CD14-positive monocyte (primary cell): ENCODE results near the gene MLLT3. TPM values are rescaled to one million over a fixed set of nuclear protein-coding genes. Genes with fewer than 3 reads are reported as not detected.

ENCODE experiments used
- DNase-seq, 3 donors: peaks; one replicate each; pipeline ENCODE4 v3.0.0-alpha.2; 2011 to 2022
- H2AFZ ChIP-seq: 2 replicates; pipeline ENCODE4 v1.6.0; 2012; ENCODE audit warnings: mild to moderate bottlenecking, low read depth, low read length, inconsistent platforms; ENCODE audit not compliant: insufficient read depth, poor library complexity, severe bottlenecking
- H3K27ac ChIP-seq, 2 donors: 1 replicate in 1 of 2; 2 replicates in 1 of 2; pipeline ENCODE4 v1.5.1; 2012 to 2013; ENCODE audit warnings: low read length in 2 of 2, control low read depth in 1 of 2, inconsistent platforms in 1 of 2, low read depth in 1 of 2, mild to moderate bottlenecking in 1 of 2
- H3K27me3 ChIP-seq, 2 donors: one replicate each; pipeline versions ENCODE4 v1.6.0 to v1.6.1; 2011 to 2013; ENCODE audit warnings: low read length in 2 of 2; ENCODE audit not compliant: control insufficient read depth in 2 of 2, insufficient read depth in 2 of 2
- H3K36me3 ChIP-seq, 2 donors: replicated peaks in 1 of 2; 1 replicate in 1 of 2; 2 replicates in 1 of 2; pipeline versions ENCODE4 v1.5.1 to v1.6.1; 2012 to 2013; ENCODE audit warnings: low read length in 2 of 2, control low read depth in 1 of 2, inconsistent platforms in 1 of 2, mild to moderate bottlenecking in 1 of 2; ENCODE audit not compliant: insufficient read depth in 2 of 2, control insufficient read depth in 1 of 2
- H3K4me1 ChIP-seq, 2 donors: 1 replicate in 1 of 2; 2 replicates in 1 of 2; pipeline versions ENCODE4 v1.5.1 to v1.6.1; 2012 to 2013; ENCODE audit warnings: low read length in 2 of 2, control low read depth in 1 of 2, inconsistent platforms in 1 of 2, mild to moderate bottlenecking in 1 of 2, moderate library complexity in 1 of 2; ENCODE audit not compliant: insufficient read depth in 2 of 2, control insufficient read depth in 1 of 2
- H3K4me2 ChIP-seq: replicated peaks from 2 replicates; pipeline ENCODE3; 2012; ENCODE audit warnings: low read length, moderate library complexity, mild to moderate bottlenecking; ENCODE audit not compliant: poor library complexity, severe bottlenecking; ENCODE audit errors: extremely low read depth
- H3K4me3 ChIP-seq, 3 experiments: fragments of 200-600 bp in 1 of 3; sonication (generic) in 1 of 3; replicated peaks in 1 of 3; 1 replicate in 2 of 3; 2 replicates in 1 of 3; pipeline ENCODE4 v1.5.1; 2011 to 2013; ENCODE audit warnings: low read length in 3 of 3, mild to moderate bottlenecking in 3 of 3, control low read depth in 2 of 3, low read depth in 2 of 3, inconsistent platforms in 1 of 3, moderate library complexity in 1 of 3
- H3K79me2 ChIP-seq: 2 replicates; pipeline ENCODE4 v1.6.0; 2012; ENCODE audit warnings: mild to moderate bottlenecking, control low read depth, inconsistent platforms, low read length, moderate library complexity; ENCODE audit not compliant: insufficient read depth
- H3K9ac ChIP-seq: 2 replicates; pipeline ENCODE4 v1.6.0; 2017; ENCODE audit warnings: low read length, mild to moderate bottlenecking; ENCODE audit not compliant: insufficient read depth, poor library complexity, severe bottlenecking
- H3K9me3 ChIP-seq, 2 donors: replicated peaks in 1 of 2; 1 replicate in 1 of 2; 2 replicates in 1 of 2; pipeline versions ENCODE4 v1.5.1 to v1.6.1; 2012 to 2013; ENCODE audit warnings: low read length in 2 of 2, control low read depth in 1 of 2; ENCODE audit not compliant: control insufficient read depth in 1 of 2, insufficient read depth in 1 of 2
- H4K20me1 ChIP-seq: 2 replicates; pipeline ENCODE4 v1.6.0; 2012; ENCODE audit warnings: mild to moderate bottlenecking, low read length, control low read depth, moderate library complexity; ENCODE audit not compliant: insufficient read depth
- H3K27ac Mint-ChIP-seq, 7 donors: one replicate each; pipeline ENCODE4 v1.8.0; 2020; ENCODE audit warnings: mild to moderate bottlenecking in 7 of 7, mixed read lengths in 7 of 7, moderate library complexity in 6 of 7, inconsistent platforms in 2 of 7
- H3K27me3 Mint-ChIP-seq, 3 donors: one replicate each; pipeline ENCODE4 v1.8.0; 2021 to 2022; ENCODE audit warnings: low read depth in 3 of 3, mild to moderate bottlenecking in 3 of 3, mixed read lengths in 3 of 3, moderate library complexity in 3 of 3, inconsistent platforms in 1 of 3
- H3K36me3 Mint-ChIP-seq, 2 donors: one replicate each; pipeline ENCODE4 v1.8.0; 2020; ENCODE audit warnings: mixed read lengths in 2 of 2, inconsistent platforms in 1 of 2, mild to moderate bottlenecking in 1 of 2
- H3K4me1 Mint-ChIP-seq: one replicate; pipeline ENCODE4 v1.8.0; 2020; ENCODE audit warnings: mild to moderate bottlenecking, mixed read lengths
- H3K4me3 Mint-ChIP-seq, 2 donors: one replicate each; pipeline ENCODE4 v1.8.0; 2020; ENCODE audit warnings: mild to moderate bottlenecking in 2 of 2, mixed read lengths in 2 of 2, moderate library complexity in 1 of 2
- H3K9me3 Mint-ChIP-seq, 7 donors: one replicate each; pipeline ENCODE4 v1.8.0; 2020 to 2022; ENCODE audit warnings: mixed read lengths in 7 of 7, mild to moderate bottlenecking in 6 of 7, moderate library complexity in 6 of 7, inconsistent platforms in 2 of 7
- CTCF ChIP-seq: fragments of 200-600 bp; IDR thresholded peaks from one replicate; pipeline ENCODE4 v1.8.0; 2022; ENCODE audit warnings: antibody characterized with exemption, mild to moderate bottlenecking
- WGBS: methylation state at CpG from one replicate; pipeline ENCODE4 v1.1.5; 2013; ENCODE audit warnings: missing lambda C conversion rate; ENCODE audit not compliant: insufficient coverage; 5-methylcytosine and 5-hydroxymethylcytosine counted together
- intact Hi-C, 2 donors: fragments of 100-400 bp; cut with micrococcal nuclease; formaldehyde crosslinking; loops; one replicate each; pipeline versions ENCODE4 v1.15.0 to v1.15.1; 2023
- polyA plus RNA-seq, 3 donors: library from polyadenylated mRNA; depleted of rRNA in 1 of 3; unstranded in 2 of 3; stranded (reverse) in 1 of 3; fragments of 300-500 nt in 2 of 3; fragments of >200 nt in 1 of 3; fragmentation: Illumina TruSeq in 2 of 3; gene quantifications; 1 replicate in 2 of 3; 2 replicates in 1 of 3; pipeline ENCODE4 v1.2.3, GENCODE V29; 2012 to 2021

The MLLT3 gene
- polyA plus RNA-seq, 3 donors = 0.81 to 2.3 (median 1.5) TPM

DNA sequence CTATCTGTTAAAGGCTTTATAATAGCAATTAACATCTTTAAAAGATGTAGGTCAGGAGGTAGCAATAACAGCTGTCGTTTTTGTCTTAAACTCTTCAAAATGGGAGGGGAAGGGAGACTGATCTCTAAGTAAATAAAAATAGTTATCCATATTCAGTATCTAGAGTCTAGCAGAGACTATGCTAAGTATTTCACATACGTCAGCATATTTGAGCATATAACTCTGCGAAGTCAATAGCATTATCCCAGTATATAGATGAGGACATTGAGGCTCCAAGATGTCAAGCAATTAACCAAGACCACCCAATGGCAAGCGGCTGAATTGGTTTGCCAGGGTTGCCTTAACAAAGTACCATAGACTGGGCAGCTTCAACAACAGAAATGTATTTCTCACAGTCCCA is 316.8 kb downstream of the MLLT3 start:
- H3K27ac ChIP-seq = no peak overlapping the region
- Mint-ChIP-seq H3K27ac (no peak overlapping the region), H3K9me3 (peaks cover 0 to 4% (median 0%) of the 10 kb centered on the region in 7 donors), H3K27me3 (peaks cover 2 to 5% (median 3%) of the 10 kb centered on the region in 3 donors), H3K4me1 (no peaks in the 10 kb centered on the region), H3K4me3 (no peak overlapping the region), H3K36me3 (no peaks in the 10 kb centered on the region)
- no peaks in the 10 kb centered on the region for H3K4me1 ChIP-seq
- no peak for TF ChIP-seq CTCF
- H3K4me2 ChIP-seq = no peak overlapping the region
- H3K79me2 ChIP-seq = no peaks in the 10 kb centered on the region
- H3K27me3 ChIP-seq = no peaks in the 10 kb centered on the region
- H3K4me3 ChIP-seq = no peak overlapping the region
- H2AFZ ChIP-seq = no peak overlapping the region
- intact Hi-C loops = no loop called here
- H3K9me3 ChIP-seq = no peaks in the 10 kb centered on the region
- H3K36me3 ChIP-seq = no peaks in the 10 kb centered on the region
- no peaks in the 10 kb centered on the region for H4K20me1 ChIP-seq
- DNase-seq = no peak
- WGBS = 100% methylated on average over 1 of the region's 4 CpGs
- no peak overlapping the region for H3K9ac ChIP-seq

DNA sequence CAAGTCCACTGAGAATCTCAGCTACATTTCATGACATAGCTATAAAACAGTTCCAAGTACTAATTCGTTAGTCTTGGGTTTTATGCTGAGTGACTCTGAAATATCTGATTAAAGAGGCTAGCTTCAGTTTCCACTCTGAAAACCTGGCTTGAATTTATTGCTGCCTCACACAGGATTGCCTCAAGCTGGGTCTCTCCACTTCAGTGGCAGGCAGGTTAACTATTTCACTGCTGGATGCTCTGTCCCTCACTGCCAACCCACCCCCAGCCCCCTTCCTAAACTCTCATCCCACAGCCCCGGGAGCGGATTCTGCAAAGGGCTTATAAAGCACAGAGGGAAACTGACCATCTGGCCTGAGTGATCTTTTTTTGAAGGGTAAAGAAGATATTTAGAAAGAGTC is 318.3 kb downstream of the MLLT3 start:
- H3K27ac Mint-ChIP-seq = no peak overlapping the region
- WGBS = 50% methylated on average over 1 of the region's 3 CpGs
- H3K4me3 ChIP-seq = no peak overlapping the region

More for the DNA sequence above, 318.3 kb downstream of the MLLT3 start:
- Histone ChIP-seq H3K79me2 (no peaks in the 10 kb centered on the region), H3K9me3 (no peaks in the 10 kb centered on the region), H2AFZ (no peak overlapping the region), H4K20me1 (no peaks in the 10 kb centered on the region), H3K9ac (no peak overlapping the region), H3K36me3 (no peaks in the 10 kb centered on the region), H3K27ac (no peak overlapping the region), H3K4me1 (no peaks in the 10 kb centered on the region), H3K27me3 (peaks cover 0 to 2% of the 10 kb centered on the region in 2 donors), H3K4me2 (no peak overlapping the region)
- DNase-seq = no peak
- peaks cover 2 to 5% (median 4%) of the 10 kb centered on the region in 3 donors for H3K27me3 Mint-ChIP-seq
- H3K36me3 Mint-ChIP-seq = no peaks in the 10 kb centered on the region
- H3K4me3 Mint-ChIP-seq = no peak overlapping the region
- no peaks in the 10 kb centered on the region for H3K4me1 Mint-ChIP-seq
- intact Hi-C loops = no loop called here
- H3K9me3 Mint-ChIP-seq = peaks cover 0 to 4% (median 0%) of the 10 kb centered on the region in 7 donors
- no peak for TF ChIP-seq CTCF
